Measurements from ENCODE around the gene METTL23. TPM values are rescaled to one million over a fixed set of nuclear protein-coding genes. Genes with fewer than 3 reads are reported as not detected.
"Not testable (repeated sequence)": the region's sequence is repeated elsewhere in the genome, so short reads cannot be mapped to it uniquely, and the experiment has no call there.

METTL23 gene
- total RNA-seq, 4 donors from 2014 or later: 13.8 to 32.5 (median 21.6) TPM

DNA sequence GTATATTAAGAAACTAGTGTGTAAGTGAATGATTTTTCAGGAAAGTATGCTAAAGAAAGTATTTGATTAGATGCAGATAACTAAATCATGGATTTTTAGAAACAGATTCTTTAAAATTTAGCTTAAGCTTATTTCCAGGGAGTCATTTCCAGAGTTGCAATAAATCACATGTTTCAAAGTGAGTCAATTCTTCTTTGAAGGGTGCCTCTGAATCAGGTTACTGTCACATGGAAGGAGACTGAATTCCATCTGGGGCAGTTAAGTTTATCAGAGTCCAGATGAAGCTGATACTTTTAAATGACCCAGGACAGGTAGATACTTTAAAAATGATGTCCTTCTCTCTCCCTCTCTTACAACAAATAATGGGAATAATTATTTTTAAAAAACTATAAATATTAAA lies 16.3 kb downstream of the METTL23 start:
- no peaks in the 10 kb centered on the region for H3K9me3 ChIP-seq
- H3K27ac ChIP-seq: no peak overlapping the region
- no peaks in the 10 kb centered on the region for H3K36me3 ChIP-seq
- no peaks in the 10 kb centered on the region for H3K27me3 ChIP-seq
- intact Hi-C loops (cut with DNase I; ENCODE audit: low total_unique reads): loop anchor here (10.0 kb wide), 1 partner anchor 498 kb away; the partner anchor contains the start of gene RNF157
- TF ChIP-seq, protein P1, sequence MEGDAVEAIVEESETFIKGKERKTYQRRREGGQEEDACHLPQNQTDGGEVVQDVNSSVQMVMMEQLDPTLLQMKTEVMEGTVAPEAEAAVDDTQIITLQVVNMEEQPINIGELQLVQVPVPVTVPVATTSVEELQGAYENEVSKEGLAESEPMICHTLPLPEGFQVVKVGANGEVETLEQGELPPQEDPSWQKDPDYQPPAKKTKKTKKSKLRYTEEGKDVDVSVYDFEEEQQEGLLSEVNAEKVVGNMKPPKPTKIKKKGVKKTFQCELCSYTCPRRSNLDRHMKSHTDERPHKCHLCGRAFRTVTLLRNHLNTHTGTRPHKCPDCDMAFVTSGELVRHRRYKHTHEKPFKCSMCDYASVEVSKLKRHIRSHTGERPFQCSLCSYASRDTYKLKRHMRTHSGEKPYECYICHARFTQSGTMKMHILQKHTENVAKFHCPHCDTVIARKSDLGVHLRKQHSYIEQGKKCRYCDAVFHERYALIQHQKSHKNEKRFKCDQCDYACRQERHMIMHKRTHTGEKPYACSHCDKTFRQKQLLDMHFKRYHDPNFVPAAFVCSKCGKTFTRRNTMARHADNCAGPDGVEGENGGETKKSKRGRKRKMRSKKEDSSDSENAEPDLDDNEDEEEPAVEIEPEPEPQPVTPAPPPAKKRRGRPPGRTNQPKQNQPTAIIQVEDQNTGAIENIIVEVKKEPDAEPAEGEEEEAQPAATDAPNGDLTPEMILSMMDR (IDR thresholded peaks at IDR 0.05): no peak
- TF ChIP-seq POLR2A (IDR thresholded peaks at IDR 0.05): no peak
- no peaks in the 10 kb centered on the region for H3K4me1 ChIP-seq
- no peak overlapping the region for H3K4me3 ChIP-seq
- DNase-seq: no peak

DNA sequence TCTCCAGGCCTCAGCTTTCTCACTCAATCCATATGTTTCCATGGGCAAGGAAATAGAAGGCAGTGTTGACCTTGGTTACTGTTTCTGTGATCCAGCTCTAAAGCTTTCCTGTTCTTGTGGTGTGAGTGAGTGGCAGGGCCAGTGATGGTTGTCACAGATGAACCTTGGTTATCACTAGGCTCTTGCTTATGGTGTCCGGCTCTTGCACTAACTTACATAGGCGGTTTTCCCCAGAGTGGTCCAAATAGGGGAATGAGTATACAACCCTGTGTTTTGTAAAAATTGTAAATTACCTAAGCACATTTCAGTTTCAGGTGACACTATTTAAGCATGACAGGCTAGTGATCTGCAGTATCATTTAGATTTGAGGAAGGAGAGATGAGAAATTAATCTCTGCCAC lies 18.1 kb downstream of the METTL23 start:
- DNase-seq: no peak
- TF ChIP-seq POLR2A (IDR thresholded peaks at IDR 0.05): no peak
- TF ChIP-seq, protein P1 (IDR thresholded peaks at IDR 0.05): no peak
- Histone ChIP-seq H3K27me3 (no peaks in the 10 kb centered on the region), H3K9me3 (no peaks in the 10 kb centered on the region), H3K27ac (no peak overlapping the region), H3K4me3 (no peak overlapping the region), H3K4me1 (no peaks in the 10 kb centered on the region), H3K36me3 (no peaks in the 10 kb centered on the region)
- intact Hi-C loops (cut with DNase I; ENCODE audit: low total_unique reads): loop anchor here (10.0 kb wide), 1 partner anchor 500 kb away; the partner anchor contains the start of gene RNF157

DNA sequence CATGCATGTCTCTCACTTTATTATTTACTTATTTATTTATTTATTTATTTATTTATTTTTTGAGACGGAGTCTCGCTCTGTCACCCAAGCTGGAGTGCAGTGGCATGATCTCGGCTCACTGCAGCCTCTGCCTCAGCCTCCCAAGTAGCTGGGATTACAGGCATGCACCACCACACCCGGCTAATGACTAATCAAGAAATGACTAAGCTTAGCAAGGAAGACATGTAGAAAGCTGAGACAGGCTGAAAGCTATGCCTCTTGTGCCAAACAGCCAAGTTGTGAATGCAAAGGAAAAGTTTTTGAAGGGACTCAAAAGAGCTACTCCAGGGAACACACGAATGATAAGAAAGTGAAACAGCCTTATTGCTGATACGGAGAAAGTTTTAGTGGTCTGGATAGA lies 19.1 kb downstream of the METTL23 start:
- H3K27me3 ChIP-seq, H3K4me3 ChIP-seq, H3K4me1 ChIP-seq, H3K36me3 ChIP-seq, H3K9me3 ChIP-seq, DNase-seq, H3K27ac ChIP-seq: not testable (repeated sequence)
- intact Hi-C loops (cut with DNase I; ENCODE audit: low total_unique reads): loop anchor here (10.0 kb wide), 1 partner anchor 501 kb away; the partner anchor contains the start of gene RNF157

DNA sequence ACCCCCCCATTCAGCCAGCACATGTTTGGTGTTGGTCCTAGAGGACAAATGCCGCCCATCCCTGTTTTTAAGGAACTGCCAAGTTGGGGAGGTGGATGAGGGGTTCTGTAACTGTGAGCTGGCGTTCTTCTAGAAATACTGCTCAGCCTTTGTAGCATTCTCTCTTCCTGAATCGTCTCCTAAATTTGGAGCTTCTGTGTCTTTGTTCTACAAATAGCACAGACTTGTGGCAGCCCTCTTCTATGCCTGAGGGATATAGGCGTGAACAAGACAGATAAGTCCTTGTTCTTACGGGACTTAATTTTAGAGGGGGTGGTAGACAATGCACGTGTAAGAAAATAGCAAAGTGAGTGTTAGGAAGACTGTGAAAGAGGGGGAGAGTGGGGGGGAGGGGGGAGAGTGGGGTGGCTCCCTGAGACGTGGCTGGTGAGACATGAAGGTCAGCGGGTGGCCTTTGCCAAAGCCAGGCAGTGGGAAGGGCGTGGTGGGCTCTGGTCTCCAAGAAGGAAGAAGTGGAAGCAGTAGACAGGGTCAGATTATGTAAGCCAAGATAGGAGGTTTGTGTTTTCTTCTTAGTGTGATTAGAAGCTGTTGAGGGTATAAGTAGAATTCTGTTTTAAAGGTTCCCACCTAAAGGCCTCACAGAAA lies 21.2 kb downstream of the METTL23 start:
- intact Hi-C loops (cut with DNase I; ENCODE audit: low total_unique reads): loop anchor here (10.0 kb wide), 1 partner anchor 503 kb away; the partner anchor contains the start of gene RNF157
- no peak overlapping the region for H3K27ac ChIP-seq
- no peak for TF ChIP-seq POLR2A (IDR thresholded peaks at IDR 0.05)
- TF ChIP-seq, protein P1 (IDR thresholded peaks at IDR 0.05): no peak
- no peaks in the 10 kb centered on the region for H3K4me1 ChIP-seq
- no peak for DNase-seq
- H3K4me3 ChIP-seq: no peak overlapping the region
- H3K9me3 ChIP-seq: no peaks in the 10 kb centered on the region
- H3K27me3 ChIP-seq: no peaks in the 10 kb centered on the region
- H3K36me3 ChIP-seq: no peaks in the 10 kb centered on the region

DNA sequence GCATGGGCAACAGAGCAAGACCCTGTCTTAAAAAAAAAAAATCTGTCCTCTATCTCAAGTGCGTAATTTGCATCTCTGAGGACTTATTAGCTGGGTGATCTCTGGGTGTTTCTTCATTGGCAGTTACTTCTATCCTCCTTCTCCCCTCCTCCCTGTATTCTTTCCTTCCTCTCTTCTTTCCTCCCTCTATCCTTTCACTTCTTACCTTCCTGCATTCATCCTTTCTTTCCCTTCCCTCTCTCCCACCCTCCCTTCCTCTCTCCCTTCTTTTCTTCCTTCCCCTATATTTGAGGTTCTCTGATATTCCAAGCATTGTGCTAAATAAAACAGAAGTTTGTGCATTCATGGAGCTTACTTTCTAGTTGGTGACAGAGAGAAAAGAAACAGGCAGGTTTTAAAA lies 22.0 kb downstream of the METTL23 start:
- no peaks in the 10 kb centered on the region for H3K36me3 ChIP-seq
- no peak overlapping the region for H3K27ac ChIP-seq
- TF ChIP-seq POLR2A (IDR thresholded peaks at IDR 0.05): no peak
- TF ChIP-seq, protein P1 (IDR thresholded peaks at IDR 0.05): no peak
- H3K4me3 ChIP-seq: no peak overlapping the region
- no peak for DNase-seq
- H3K9me3 ChIP-seq: no peaks in the 10 kb centered on the region
- H3K27me3 ChIP-seq: no peaks in the 10 kb centered on the region
- no peaks in the 10 kb centered on the region for H3K4me1 ChIP-seq
- intact Hi-C loops (cut with DNase I; ENCODE audit: low total_unique reads): loop anchor here (10.0 kb wide), 1 partner anchor 504 kb away; the partner anchor contains the start of gene RNF157
